B cell (primary cell): ENCODE data around the gene LHPP.

ENCODE experiments used
- CTCF ChIP-seq: fragments of 200-600 bp; IDR thresholded peaks from one replicate; pipeline ENCODE4 v1.8.0; 2022; ENCODE audit warnings: antibody characterized with exemption, mild to moderate bottlenecking
- EZH2 ChIP-seq: IDR thresholded peaks from 2 replicates; pipeline ENCODE4 v1.6.1; 2012; ENCODE audit warnings: borderline replicate concordance, low read depth, mild to moderate bottlenecking, moderate library complexity, low read length; ENCODE audit not compliant: insufficient read depth, poor library complexity, severe bottlenecking

- TF ChIP-seq CTCF, result no peak
- no peak for TF ChIP-seq EZH2
Measured at GRCh38 chr10:124552691-124553276, 91.2 kb downstream of the LHPP start.
